H1 (cell line): ENCODE data around the gene LSR. TPM values are rescaled to one million over a fixed set of nuclear protein-coding genes. Genes with fewer than 3 reads are reported as not detected.
A peak's percentile ranks its signal among the peaks of the same experiment; 100 is the strongest.

Experiments used
- CTCF ChIA-PET: fragments of 300-600 bp; sonication (Branson Sonifier 250); formaldehyde crosslinking; loops from one replicate; lab custom pipeline; 2021; ENCODE audit not compliant: partially characterized antibody; lab: Charles Lee
- POLR2A ChIA-PET: fragments of 300-600 bp; sonication (Branson Sonifier 250); formaldehyde crosslinking; loops from one replicate; lab custom pipeline; 2021; ENCODE audit warnings: inconsistent platforms; ENCODE audit not compliant: partially characterized antibody; lab: Charles Lee
- DNase-seq, 2 experiments: peaks; one replicate each; pipeline versions ENCODE4 v3.0.0 to v3.0.0-alpha.2; 2010 to 2022; ENCODE audit warnings: low spot score in 2 of 2, low read depth in 1 of 2, mixed read lengths in 1 of 2
- FAIRE-seq: peaks from 2 replicates; lab custom pipeline; 2011; peaks lifted over from hg19 to GRCh38; lab: Jason Lieb, UNC
- H2AFZ ChIP-seq: 2 replicates; pipeline ENCODE4 v1.8.1; 2012; ENCODE audit warnings: low read length, inconsistent platforms
- H2AK5ac ChIP-seq: 2 replicates; pipeline ENCODE4 v1.6.1; 2013; ENCODE audit warnings: low read depth, low read length
- H2BK120ac ChIP-seq: replicated peaks from 2 replicates; pipeline ENCODE3; 2013; ENCODE audit warnings: low read depth, low read length, inconsistent platforms
- H2BK12ac ChIP-seq: 2 replicates; pipeline ENCODE4 v1.6.1; 2013; ENCODE audit warnings: low read depth, low read length
- H2BK15ac ChIP-seq: 2 replicates; pipeline ENCODE4 v1.6.1; 2013; ENCODE audit warnings: low read length
- H2BK20ac ChIP-seq: 2 replicates; pipeline ENCODE4 v1.6.1; 2013; ENCODE audit warnings: low read length
- H2BK5ac ChIP-seq: 2 replicates; pipeline ENCODE4 v1.6.1; 2013; ENCODE audit warnings: low read depth, low read length
- H3K14ac ChIP-seq: 2 replicates; pipeline ENCODE4 v1.6.1; 2013; ENCODE audit warnings: inconsistent platforms; ENCODE audit not compliant: insufficient read length
- H3K18ac ChIP-seq: 2 replicates; pipeline ENCODE4 v1.6.1; 2013; ENCODE audit warnings: low read length; ENCODE audit errors: extremely low read depth
- H3K23ac ChIP-seq: 2 replicates; pipeline ENCODE4 v1.6.1; 2013; ENCODE audit warnings: inconsistent platforms; ENCODE audit not compliant: insufficient read length
- H3K23me2 ChIP-seq: 2 replicates; pipeline ENCODE4 v1.6.1; 2013; ENCODE audit warnings: low read depth, low read length
- H3K27ac ChIP-seq: 2 replicates; pipeline ENCODE4 v1.6.1; 2011; ENCODE audit warnings: low read depth, low read length, inconsistent platforms
- H3K27me3 ChIP-seq, 4 experiments: replicated peaks in 1 of 4; 1 replicate in 1 of 4; 2 replicates in 3 of 4; pipeline versions ENCODE4 v1.6.1 to v1.8.1; 2011 to 2013; ENCODE audit warnings: low read length in 3 of 4, mild to moderate bottlenecking in 3 of 4, inconsistent platforms in 2 of 4, mixed read lengths in 2 of 4, moderate library complexity in 1 of 4; ENCODE audit not compliant: control insufficient read depth in 3 of 4, insufficient read depth in 3 of 4; ENCODE audit errors: extremely low read depth in 1 of 4
- H3K36me3 ChIP-seq, 4 experiments: 2 replicates each; pipeline versions ENCODE4 v1.6.1 to v1.8.1; 2011 to 2013; ENCODE audit warnings: mild to moderate bottlenecking in 4 of 4, low read length in 3 of 4, moderate library complexity in 2 of 4, control low read depth in 1 of 4, inconsistent platforms in 1 of 4; ENCODE audit not compliant: insufficient read depth in 4 of 4, control insufficient read depth in 2 of 4
- H3K4ac ChIP-seq: replicated peaks from 2 replicates; pipeline ENCODE3; 2013; ENCODE audit warnings: low read length, low read depth, mixed read lengths, inconsistent platforms; ENCODE audit not compliant: insufficient read length
- H3K4me1 ChIP-seq, 4 experiments: replicated peaks in 1 of 4; 1 replicate in 1 of 4; 2 replicates in 3 of 4; pipeline versions ENCODE4 v1.6.1 to v1.8.1; 2011 to 2013; ENCODE audit warnings: low read length in 3 of 4, inconsistent platforms in 2 of 4, mixed read lengths in 1 of 4; ENCODE audit not compliant: insufficient read depth in 4 of 4, control insufficient read depth in 3 of 4
- H3K4me2 ChIP-seq, 2 experiments: 2 replicates each; pipeline versions ENCODE4 v1.6.1 to v1.8.1; 2011 to 2013; ENCODE audit warnings: low read depth in 2 of 2, low read length in 2 of 2, control low read depth in 1 of 2, inconsistent platforms in 1 of 2, mild to moderate bottlenecking in 1 of 2; ENCODE audit not compliant: insufficient read depth in 1 of 2
- H3K4me3 ChIP-seq, 4 experiments: fragments of 200-600, 300-600 bp in 1 of 4; sonication (generic), shearing (Covaris generic), sonication (Bioruptor Twin) in 1 of 4; 2 replicates each; pipeline versions ENCODE4 v1.5.1 to v1.8.1; 2011 to 2016; ENCODE audit warnings: low read length in 4 of 4, low read depth in 3 of 4, control low read depth in 2 of 4, inconsistent platforms in 2 of 4, mild to moderate bottlenecking in 2 of 4, mixed read lengths in 1 of 4, moderate library complexity in 1 of 4; ENCODE audit not compliant: insufficient read depth in 2 of 4; ENCODE audit errors: extremely low read depth in 1 of 4
- H3K56ac ChIP-seq: replicated peaks from 2 replicates; pipeline ENCODE3; 2013; ENCODE audit warnings: low read depth, mild to moderate bottlenecking, mixed read lengths, low read length, inconsistent platforms; ENCODE audit not compliant: insufficient read length
- H3K79me1 ChIP-seq: 2 replicates; pipeline ENCODE4 v1.6.1; 2013; ENCODE audit warnings: low read depth, low read length, control low read depth
- H3K79me2 ChIP-seq, 2 experiments: 2 replicates each; pipeline versions ENCODE4 v1.6.1 to v1.8.1; 2012 to 2013; ENCODE audit warnings: low read length in 2 of 2, mild to moderate bottlenecking in 2 of 2, inconsistent platforms in 1 of 2; ENCODE audit not compliant: insufficient read depth in 2 of 2, control insufficient read depth in 1 of 2
- H3K9ac ChIP-seq, 4 experiments: replicated peaks in 1 of 4; 1 replicate in 1 of 4; 2 replicates in 3 of 4; pipeline versions ENCODE4 v1.6.1 to v1.8.1; 2011 to 2013; ENCODE audit warnings: low read depth in 3 of 4, low read length in 3 of 4, control low read depth in 2 of 4, mild to moderate bottlenecking in 2 of 4, moderate library complexity in 2 of 4, inconsistent platforms in 1 of 4; ENCODE audit errors: extremely low read depth in 1 of 4
- H3K9me3 ChIP-seq, 2 experiments: 2 replicates each; pipeline versions ENCODE4 v1.6.1 to v1.8.1; 2012 to 2013; ENCODE audit warnings: mild to moderate bottlenecking in 2 of 2, moderate library complexity in 2 of 2, control low read depth in 1 of 2, inconsistent platforms in 1 of 2, low read depth in 1 of 2, low read length in 1 of 2, mixed read lengths in 1 of 2; ENCODE audit not compliant: insufficient read depth in 2 of 2
- H4K20me1 ChIP-seq, 2 experiments: replicated peaks in 1 of 2; 2 replicates each; pipeline versions ENCODE3 to v1.8.1; 2011 to 2013; ENCODE audit warnings: inconsistent platforms in 2 of 2, low read length in 2 of 2, mild to moderate bottlenecking in 1 of 2; ENCODE audit not compliant: insufficient read depth in 2 of 2, control insufficient read depth in 1 of 2
- H4K5ac ChIP-seq: 2 replicates; pipeline ENCODE4 v1.6.1; 2013; ENCODE audit warnings: low read length, low read depth, mixed read lengths, inconsistent platforms; ENCODE audit not compliant: insufficient read length
- H4K8ac ChIP-seq: 2 replicates; pipeline ENCODE4 v1.8.0; 2013; ENCODE audit warnings: mild to moderate bottlenecking, moderate library complexity, low read length, inconsistent platforms; ENCODE audit not compliant: insufficient read depth; ENCODE audit errors: extremely low read depth
- H4K91ac ChIP-seq: replicated peaks from 2 replicates; pipeline ENCODE3; 2013; ENCODE audit warnings: low read length, mixed read lengths, inconsistent platforms; ENCODE audit not compliant: insufficient read length
- ASH2L ChIP-seq: fragments of 200-600, 300-600 bp; sonication (generic); IDR thresholded peaks from one replicate; pipeline ENCODE4 v1.7.1; 2017; ENCODE audit warnings: low read length
- KDM1A ChIP-seq: fragments of 200-600, 300-600 bp; sonication (generic); IDR thresholded peaks from 2 replicates; pipeline ENCODE4 v1.7.1; 2016; ENCODE audit warnings: mild to moderate bottlenecking, low read length, borderline replicate concordance
- SAP30 ChIP-seq: fragments of 300-600 bp; sonication (generic); IDR thresholded peaks from 2 replicates; pipeline ENCODE4 v1.7.1; 2012; ENCODE audit warnings: low read length, moderate library complexity, mild to moderate bottlenecking, inconsistent platforms; ENCODE audit not compliant: insufficient read depth, insufficient replicate concordance
- WGBS, 2 experiments: shearing (Covaris generic) in 1 of 2; methylation state at CpG; one replicate each; pipeline versions ENCODE4 v1.1.6 to v1.1.7; 2013 to 2015; ENCODE audit warnings: low lambda C conversion rate in 2 of 2, mixed read lengths in 2 of 2, inconsistent platforms in 1 of 2, low coverage in 1 of 2, missing lambda C conversion rate in 1 of 2; ENCODE audit not compliant: insufficient replicate concordance in 2 of 2, insufficient coverage in 1 of 2, insufficient read length in 1 of 2; ENCODE audit errors: extremely low coverage in 1 of 2, missing lambda C conversion rate in 1 of 2; 5-methylcytosine and 5-hydroxymethylcytosine counted together
- polyA plus RNA-seq, 7 experiments: library from polyadenylated mRNA; depleted of rRNA in 3 of 7; stranded (reverse) in 5 of 7; unstranded in 2 of 7; fragments of >200 nt in 5 of 7; fragments of 200-250 nt in 2 of 7; gene quantifications; 1 replicate in 5 of 7; 2 replicates in 1 of 7; 4 replicates in 1 of 7; pipeline versions ENCODE4 v1.2.1 to v1.2.3, GENCODE V29; 2011 to 2013; ENCODE audit warnings: missing spikeins in 2 of 7, mixed read lengths in 2 of 7
- total RNA-seq: library from RNA; stranded (reverse); fragmentation: NEBNext Ultra II Directional; extraction: Animal tissue kit (Norgen Biotek cat#: 25700); gene quantifications from 2 replicates; pipeline ENCODE4 v1.2.1, GENCODE V29; 2021

Gene LSR
- total and polyA plus RNA-seq, 2 of the 8 experiments (the other 6 are each of a cell fraction or from before 2014, with no cell fraction given), result 159 to 186 TPM

- no peak overlapping the region for H3K56ac ChIP-seq
- H3K79me2 ChIP-seq, result no peaks in the 10 kb centered on the region
- no peak overlapping the region for H2BK5ac ChIP-seq
- no peak overlapping the region for H2BK120ac ChIP-seq
- no peak overlapping the region for H3K4me2 ChIP-seq
- no peak overlapping the region for H2BK12ac ChIP-seq
- no peak for DNase-seq
- H3K18ac ChIP-seq, result no peak overlapping the region
- peaks cover 4 to 18% (median 11%) of the 10 kb centered on the region in 4 experiments for H3K4me1 ChIP-seq
- 89% methylated on average over 8 of the region's 8 CpGs; no CpG with 5 or more reads in 1 of the 2 experiments for WGBS, 2 experiments
- FAIRE-seq, result no peak
- H4K8ac ChIP-seq, result no peak overlapping the region
- no peak overlapping the region for H4K5ac ChIP-seq
- H2AK5ac ChIP-seq, result no peak overlapping the region
- no peak overlapping the region for H3K9ac ChIP-seq
- H2BK20ac ChIP-seq, result no peak overlapping the region
- H3K9me3 ChIP-seq, result no peaks in the 10 kb centered on the region
- TF ChIP-seq ASH2L, result no peak
- TF ChIP-seq KDM1A, result peak; percentile 73
- no peak for TF ChIP-seq SAP30
- TF ChIP-seq, all 59 proteins: peak for 1
- Histone ChIP-seq H3K27me3 (no peaks in the 10 kb centered on the region), H3K14ac (no peak overlapping the region), H3K27ac (no peak overlapping the region), H3K23me2 (no peaks in the 10 kb centered on the region; the same call in 1 of the 2 replicates), H3K79me1 (no peaks in the 10 kb centered on the region), H2AFZ (no peak overlapping the region), H2BK15ac (no peak overlapping the region), H3K4me3 (no peak overlapping the region), H3K36me3 (no peaks in the 10 kb centered on the region; a peak in 1 of 8 replicates), H3K4ac (no peak overlapping the region), H3K23ac (no peak overlapping the region), H4K20me1 (no peaks in the 10 kb centered on the region), H4K91ac (no peak overlapping the region)
- ChIA-PET CTCF (no interaction called here), POLR2A (no interaction called here)
Measured at GRCh38 chr19:35208121-35208520, 40.7 kb upstream of the LSR start.
